H9 (cell line): ENCODE data around the gene CTNNAL1. TPM values are rescaled to one million over a fixed set of nuclear protein-coding genes. Genes with fewer than 3 reads are reported as not detected.

Experiments
- DNase-seq: peaks from one replicate; pipeline ENCODE4 v3.0.0-alpha.2; 2017
- H2AFZ ChIP-seq: one replicate; pipeline ENCODE4 v1.6.1; 2013; ENCODE audit warnings: mild to moderate bottlenecking, low read length, control low read depth, moderate library complexity
- H2AK5ac ChIP-seq: 2 replicates; pipeline ENCODE4 v1.6.1; 2013; ENCODE audit warnings: low read length, control low read depth, mixed read lengths; ENCODE audit not compliant: insufficient read length
- H2BK120ac ChIP-seq: one replicate; pipeline ENCODE4 v1.6.1; 2013; ENCODE audit warnings: low read depth, mild to moderate bottlenecking, low read length, control low read depth, inconsistent platforms; ENCODE audit not compliant: poor library complexity, severe bottlenecking
- H2BK12ac ChIP-seq: 2 replicates; pipeline ENCODE4 v1.6.1; 2013; ENCODE audit warnings: low read length, control low read depth, mixed read lengths, low read depth; ENCODE audit not compliant: insufficient read length
- H2BK15ac ChIP-seq: 2 replicates; pipeline ENCODE4 v1.6.1; 2013; ENCODE audit warnings: low read depth, low read length, control low read depth
- H2BK20ac ChIP-seq: one replicate; pipeline ENCODE4 v1.6.1; 2013; ENCODE audit warnings: low read depth, mild to moderate bottlenecking, low read length, control low read depth, inconsistent platforms; ENCODE audit not compliant: poor library complexity, severe bottlenecking
- H2BK5ac ChIP-seq: 2 replicates; pipeline ENCODE4 v1.6.1; 2013; ENCODE audit warnings: low read length, control low read depth, mixed read lengths; ENCODE audit not compliant: insufficient read length
- H3K14ac ChIP-seq: 2 replicates; pipeline ENCODE4 v1.6.1; 2013; ENCODE audit warnings: low read length, control low read depth; ENCODE audit not compliant: insufficient read depth
- H3K18ac ChIP-seq: 2 replicates; pipeline ENCODE4 v1.6.1; 2013; ENCODE audit warnings: low read depth, mild to moderate bottlenecking, mixed read lengths, low read length, control low read depth; ENCODE audit not compliant: insufficient read length
- H3K23ac ChIP-seq: 2 replicates; pipeline ENCODE4 v1.6.1; 2013; ENCODE audit warnings: low read length, control low read depth, mixed read lengths, low read depth; ENCODE audit not compliant: insufficient read length
- H3K23me2 ChIP-seq: 2 replicates; pipeline ENCODE4 v1.6.1; 2013; ENCODE audit warnings: low read depth, mild to moderate bottlenecking, mixed read lengths, low read length, control low read depth; ENCODE audit not compliant: insufficient read length, poor library complexity, severe bottlenecking
- H3K27ac ChIP-seq: 2 replicates; pipeline ENCODE4 v1.5.1; 2013; ENCODE audit warnings: low read length, control low read depth, mixed read lengths, low read depth; ENCODE audit not compliant: insufficient read length
- H3K27me3 ChIP-seq: 2 replicates; pipeline ENCODE4 v1.6.1; 2013; ENCODE audit warnings: low read length, control low read depth, inconsistent platforms; ENCODE audit not compliant: insufficient read depth
- H3K4ac ChIP-seq: 2 replicates; pipeline ENCODE4 v1.6.1; 2013; ENCODE audit warnings: low read depth, mild to moderate bottlenecking, control low read depth, inconsistent platforms, low read length, moderate library complexity
- H3K4me1 ChIP-seq: 2 replicates; pipeline ENCODE4 v1.6.1; 2013; ENCODE audit warnings: low read length, control low read depth, inconsistent platforms; ENCODE audit not compliant: insufficient read depth
- H3K4me2 ChIP-seq: 2 replicates; pipeline ENCODE4 v1.6.1; 2013; ENCODE audit warnings: low read length, control low read depth, mixed read lengths; ENCODE audit not compliant: insufficient read length, insufficient read depth
- H3K56ac ChIP-seq: 2 replicates; pipeline ENCODE4 v1.6.1; 2013; ENCODE audit warnings: low read depth, mild to moderate bottlenecking, mixed read lengths, low read length, control low read depth; ENCODE audit not compliant: insufficient read length
- H3K79me1 ChIP-seq: 2 replicates; pipeline ENCODE4 v1.6.1; 2013; ENCODE audit warnings: low read depth, mild to moderate bottlenecking, moderate library complexity, low read length, control low read depth, inconsistent platforms; ENCODE audit not compliant: insufficient read depth, poor library complexity, severe bottlenecking
- H3K79me2 ChIP-seq: 2 replicates; pipeline ENCODE4 v1.6.1; 2013; ENCODE audit warnings: low read length, control low read depth, inconsistent platforms; ENCODE audit not compliant: insufficient read depth
- H3K9ac ChIP-seq: 2 replicates; pipeline ENCODE4 v1.6.1; 2013; ENCODE audit warnings: low read length, control low read depth, mixed read lengths; ENCODE audit not compliant: insufficient read length; ENCODE audit errors: extremely low read depth
- H3K9me3 ChIP-seq: one replicate; pipeline ENCODE4 v1.6.1; 2013; ENCODE audit warnings: low read depth, low read length, inconsistent platforms; ENCODE audit not compliant: control insufficient read depth
- H3T11ph ChIP-seq: one replicate; pipeline ENCODE4 v1.6.1; 2013; ENCODE audit warnings: mild to moderate bottlenecking, low read length, control low read depth, inconsistent platforms
- H4K20me1 ChIP-seq: one replicate; pipeline ENCODE4 v1.6.1; 2013; ENCODE audit not compliant: control insufficient read depth, insufficient read length, insufficient read depth
- H4K5ac ChIP-seq: 2 replicates; pipeline ENCODE4 v1.6.1; 2013; ENCODE audit warnings: low read depth, mild to moderate bottlenecking, mixed read lengths, low read length, control low read depth; ENCODE audit not compliant: insufficient read length
- H4K8ac ChIP-seq: replicated peaks from 2 replicates; pipeline ENCODE4 v1.6.1; 2013; ENCODE audit warnings: low read length, control low read depth, mixed read lengths, low read depth; ENCODE audit not compliant: insufficient read length
- H4K91ac ChIP-seq: 2 replicates; pipeline ENCODE4 v1.6.1; 2013; ENCODE audit warnings: low read depth, mild to moderate bottlenecking, moderate library complexity, mixed read lengths, low read length, control low read depth; ENCODE audit not compliant: insufficient read length
- H3K27ac Mint-ChIP-seq, 3 experiments: 2 replicates in 2 of 3; 3 replicates in 1 of 3; pipeline ENCODE4 v1.8.0; 2020 to 2021; ENCODE audit warnings: mixed read lengths in 3 of 3, mild to moderate bottlenecking in 1 of 3, moderate library complexity in 1 of 3
- H3K27me3 Mint-ChIP-seq: 2 replicates; pipeline ENCODE4 v1.8.0; 2021; ENCODE audit warnings: low read depth, mild to moderate bottlenecking, moderate library complexity, mixed read lengths
- H3K36me3 Mint-ChIP-seq, 3 experiments: 2 replicates in 2 of 3; 3 replicates in 1 of 3; pipeline ENCODE4 v1.8.0; 2020 to 2021; ENCODE audit warnings: low read depth in 3 of 3, mixed read lengths in 3 of 3; ENCODE audit not compliant: insufficient read depth in 1 of 3
- H3K4me1 Mint-ChIP-seq, 2 experiments: 2 replicates each; pipeline ENCODE4 v1.8.0; 2020; ENCODE audit warnings: mixed read lengths in 2 of 2
- H3K4me3 Mint-ChIP-seq, 2 experiments: 2 replicates in 1 of 2; 3 replicates in 1 of 2; pipeline ENCODE4 v1.8.0; 2020 to 2021; ENCODE audit warnings: mild to moderate bottlenecking in 2 of 2, mixed read lengths in 2 of 2, moderate library complexity in 1 of 2
- H3K9me3 Mint-ChIP-seq, 2 experiments: 2 replicates in 1 of 2; 3 replicates in 1 of 2; pipeline ENCODE4 v1.8.0; 2020; ENCODE audit warnings: mild to moderate bottlenecking in 2 of 2, mixed read lengths in 2 of 2, moderate library complexity in 1 of 2
- CTCF ChIP-seq: fragments of 200-600 bp; sonication (generic); conservative IDR thresholded peaks from 3 replicates; pipeline ENCODE4 v1.8.0; 2021; ENCODE audit warnings: antibody characterized with exemption, mild to moderate bottlenecking
- WGBS: extraction: QIAGEN DNeasy Blood & Tissue Kit; methylation state at CpG from one replicate; pipeline ENCODE4 v1.1.7; 2013; ENCODE audit warnings: missing lambda C conversion rate, low lambda C conversion rate, mixed read lengths; ENCODE audit not compliant: insufficient read length; ENCODE audit errors: extremely low coverage; 5-methylcytosine and 5-hydroxymethylcytosine counted together
- total RNA-seq: library from RNA; stranded (reverse); gene quantifications from 2 replicates; pipeline ENCODE4 v1.2.1, GENCODE V29; 2021

Gene CTNNAL1
- total RNA-seq, 1 experiment from 2014 or later: 52.9 TPM

GRCh38 chr9:108933231-108933717 is 80.0 kb downstream of the CTNNAL1 start:
- no peak for TF ChIP-seq CTCF
- H2BK20ac ChIP-seq: no peak overlapping the region
- no peaks in the 10 kb centered on the region for H3K27me3 ChIP-seq
- no peaks in the 10 kb centered on the region for H3K9me3 ChIP-seq
- no peak overlapping the region for H3K23ac ChIP-seq
- no peak overlapping the region for H4K91ac ChIP-seq
- no peak overlapping the region for H3K14ac ChIP-seq
- peaks cover 10% of the 10 kb centered on the region for H3K23me2 ChIP-seq
- H4K8ac ChIP-seq: no peak overlapping the region
- no peak overlapping the region for H2AFZ ChIP-seq
- H4K20me1 ChIP-seq: no peaks in the 10 kb centered on the region
- DNase-seq: no peak
- Mint-ChIP-seq H3K4me1 (peaks cover 12 to 15% of the 10 kb centered on the region in 2 experiments), H3K27me3 (no peaks in the 10 kb centered on the region), H3K4me3 (peak overlapping the region; percentile 95 to 99), H3K27ac (peak overlapping the region; percentile 98 to 99 (median 98)), H3K36me3 (peaks cover 2 to 20% (median 10%) of the 10 kb centered on the region in 3 experiments; a peak in 5 of 7 replicates), H3K9me3 (no peaks in the 10 kb centered on the region)
- no peak overlapping the region for H2BK120ac ChIP-seq
- no CpG with 5 or more reads among the region's 25 CpGs for WGBS
- H3T11ph ChIP-seq: no peak overlapping the region
- no peak overlapping the region for H3K18ac ChIP-seq
- no peak overlapping the region for H3K27ac ChIP-seq
- no peaks in the 10 kb centered on the region for H3K79me1 ChIP-seq
- H2BK12ac ChIP-seq: no peak overlapping the region
- no peak overlapping the region for H3K4ac ChIP-seq
- H4K5ac ChIP-seq: no peak overlapping the region
- H3K79me2 ChIP-seq: peaks cover 11% of the 10 kb centered on the region
- peaks cover 6% of the 10 kb centered on the region for H3K4me1 ChIP-seq
- peak overlapping the region; percentile 84 for H3K9ac ChIP-seq
- peak overlapping the region; percentile 83 for H3K4me2 ChIP-seq
- no peak overlapping the region for H3K56ac ChIP-seq
- H2BK5ac ChIP-seq: no peak overlapping the region
- H2AK5ac ChIP-seq: no peak overlapping the region
- no peak overlapping the region for H2BK15ac ChIP-seq
